ENCODE results near the gene HNRNPC.
"Not testable (repeated sequence)": the region's sequence is repeated elsewhere in the genome, so short reads cannot be mapped to it uniquely, and the experiment has no call there.

Gene HNRNPC

GRCh38 chr14:21269252-21270046 is at the start of gene HNRNPC:
TSS of gene HNRNPC (minus strand) at chr14:21269442. CDS start at chr14:21234193, 35,249 bp downstream.
- peak; percentile 100 for DNase-seq

- DNase-seq = peak; percentile 82
These were observed 48.2 kb upstream of the HNRNPC start for GRCh38 chr14:21317398-21317797.

GRCh38 chr14:21313512-21313911 is 44.3 kb upstream of the HNRNPC start:
- DNase-seq = no peak

GRCh38 chr14:21311614-21312013 is 42.4 kb upstream of the HNRNPC start:
- DNase-seq = no peak

GRCh38 chr14:21309956-21310355 is 40.7 kb upstream of the HNRNPC start:
- no peak for DNase-seq

- DNase-seq = no peak
These were observed 40.0 kb upstream of the HNRNPC start for GRCh38 chr14:21309238-21309636.

GRCh38 chr14:21308479-21309237 is 39.4 kb upstream of the HNRNPC start:
- peak; percentile 92 for DNase-seq

- no peak for DNase-seq
These were observed 38.9 kb upstream of the HNRNPC start for GRCh38 chr14:21308132-21308478.

- DNase-seq = no peak
These were observed 38.4 kb upstream of the HNRNPC start for GRCh38 chr14:21307637-21308036.

GRCh38 chr14:21302836-21303140 is 33.5 kb upstream of the HNRNPC start:
- DNase-seq = not testable (repeated sequence)

- no peak for DNase-seq
These were observed 33.0 kb upstream of the HNRNPC start for GRCh38 chr14:21302013-21302835.

- no peak for DNase-seq
These were observed 31.6 kb upstream of the HNRNPC start for GRCh38 chr14:21300892-21301291.

GRCh38 chr14:21299562-21300130 is 30.4 kb upstream of the HNRNPC start:
- peak; percentile 21 for DNase-seq

- DNase-seq = no peak
These were observed 29.1 kb upstream of the HNRNPC start for GRCh38 chr14:21298358-21298757.

- not testable (repeated sequence) for DNase-seq
These were observed 24.8 kb upstream of the HNRNPC start for GRCh38 chr14:21294026-21294425.

GRCh38 chr14:21287168-21287567 is 17.9 kb upstream of the HNRNPC start:
- DNase-seq = no peak

- DNase-seq = not testable (repeated sequence)
These were observed 17.3 kb upstream of the HNRNPC start for GRCh38 chr14:21286516-21286915.

- DNase-seq = peak; percentile 23
These were observed 12.7 kb upstream of the HNRNPC start for GRCh38 chr14:21281917-21282316.

GRCh38 chr14:21279783-21280182 is 10.5 kb upstream of the HNRNPC start, which contains the start of gene RPGRIP1:
TSS of gene RPGRIP1 (plus strand) at chr14:21280083. CDS start at chr14:21287977, 7,894 bp downstream.
- no peak for DNase-seq

GRCh38 chr14:21278632-21279031 is 9.4 kb upstream of the HNRNPC start:
- no peak for DNase-seq

- no peak for DNase-seq
These were observed 6.1 kb upstream of the HNRNPC start for GRCh38 chr14:21275261-21275858.

- not testable (repeated sequence) for DNase-seq
These were observed 3.4 kb upstream of the HNRNPC start for GRCh38 chr14:21272661-21273060.

Measured in MV-4-11 (cell line).